Heart left ventricle (tissue), 16 donors: Measurements from ENCODE around the gene APBB1. TPM values are rescaled to one million over a fixed set of nuclear protein-coding genes. Genes with fewer than 3 reads are reported as not detected.

Experiments used
- ATAC-seq, 4 donors: fragments of 200-7000 bp; cut with Tn5 transposase; one replicate each; pipeline ENCODE4 v1.9.1; 2020 to 2022; ENCODE audit warnings: moderate library complexity in 4 of 4, mild to moderate bottlenecking in 3 of 4, moderate number of reproducible peaks in 1 of 4
- DNase-seq, 5 donors: peaks; one replicate each; pipeline ENCODE4 v3.0.0-alpha.2; 2020
- H3K27ac ChIP-seq, 12 donors: fragments of 200-600 bp; sonication (generic) in 4 of 12; one replicate each; pipeline versions ENCODE4 v1.5.0 to v1.8.0; 2016 to 2022; ENCODE audit warnings: mild to moderate bottlenecking in 2 of 12
- H3K27me3 ChIP-seq, 9 donors: fragments of 200-600 bp; sonication (generic) in 2 of 9; one replicate each; pipeline versions ENCODE4 v1.5.1 to v1.8.0; 2016 to 2022; ENCODE audit warnings: mild to moderate bottlenecking in 3 of 9
- H3K36me3 ChIP-seq, 9 donors: fragments of 200-600 bp; sonication (generic) in 2 of 9; one replicate each; pipeline versions ENCODE4 v1.5.0 to v1.8.0; 2018 to 2022; ENCODE audit warnings: mild to moderate bottlenecking in 2 of 9
- H3K4me1 ChIP-seq, 12 donors: fragments of 200-600 bp; sonication (generic) in 4 of 12; one replicate each; pipeline versions ENCODE4 v1.5.0 to v1.8.0; 2016 to 2022; ENCODE audit warnings: mild to moderate bottlenecking in 3 of 12
- H3K4me3 ChIP-seq, 12 donors: fragments of 200-600 bp; sonication (generic) in 4 of 12; one replicate each; pipeline versions ENCODE4 v1.5.0 to v1.8.0; 2017 to 2022; ENCODE audit warnings: mild to moderate bottlenecking in 9 of 12, moderate library complexity in 4 of 12
- H3K9me3 ChIP-seq, 12 donors: fragments of 200-600 bp; sonication (generic) in 4 of 12; one replicate each; pipeline versions ENCODE4 v1.5.0 to v1.8.0; 2016 to 2022; ENCODE audit warnings: mild to moderate bottlenecking in 1 of 12
- POLR2A ChIP-seq, 2 donors: fragments of 450-650 bp; IDR thresholded peaks; one replicate each; pipeline ENCODE4 v1.6.1; 2017; ENCODE audit warnings: antibody characterized with exemption in 2 of 2, mild to moderate bottlenecking in 2 of 2, moderate library complexity in 2 of 2
- WGBS, 4 donors: extraction: QIAGEN DNeasy Blood & Tissue Kit in 2 of 4; methylation state at CpG; one replicate each; pipeline versions ENCODE4 v1.1.5 to v1.1.7; 2013 to 2018; 5-methylcytosine and 5-hydroxymethylcytosine counted together
- intact Hi-C, 10 donors: fragments of 100-400 bp; cut with DNase I; formaldehyde crosslinking; loops; one replicate each; pipeline versions ENCODE4 v1.11.1 to v1.14.2; 2022
- polyA plus RNA-seq, 2 donors: library from polyadenylated mRNA; stranded (reverse); fragments of 200-250 nt; gene quantifications; one replicate each; pipeline ENCODE4 v1.2.3, GENCODE V29; 2013
- total RNA-seq, 9 donors: library from RNA; depleted of rRNA in 2 of 9; stranded (reverse); fragments of >200 nt in 2 of 9; fragmentation: NEBNext Ultra II Directional in 3 of 9; extraction: Animal tissue kit (Norgen Biotek cat#: 25700) in 3 of 9; gene quantifications; one replicate each; pipeline versions ENCODE4 v1.1.0 to v1.2.4, GENCODE V29; 2016 to 2023
- TF ChIP-seq, protein P1 (sequence below), 12 donors: fragments of 200-600 bp; sonication (generic) in 4 of 12; IDR thresholded peaks; one replicate each; pipeline versions ENCODE4 v1.5.0 to v1.8.0; 2018 to 2022; ENCODE audit warnings: antibody characterized with exemption in 12 of 12, mild to moderate bottlenecking in 5 of 12
- donor health status: ischemic (EF 13 %, LVEDD 7.1; RV severe dilation, severe dysfunction).
- donor health status: healthy with polysubstance abuse.
- donor health status: DM: no; HTN: yes; CAD: no.
- donor health status: DM: no; HTN: no; CAD: no.
- donor health status: ischemic (EF 25% LVEDD 6.9; RV normal size, moderate dysfunction).
- donor health status: ischemic (EF 25% LVEDD 5.7; RV mildly dilated, moderate dysfunction).
- donor health status: healthy.
- donor health status: DM: yes; HTN: yes; CAD: no.
- donor health status: ischemic (EF 35%, LVEDD 5.7; RV mildly dilated, moderate dysfunction).
- donor health status: nonischemic (EF 11% LVEDD 7.7; RV severe dilation, severe dysfunction).
- donor health status: DM: yes; HTN: yes; CAD: no.
- donor health status: PGD.
- donor health status: ischemic (EF 29% LVEDD 5.4; RV normal size, mild dysfunction).
- donor health status: nonischemic (EF 23%, LVEDD 6.1; RV moderate dilation, normal function).

Gene APBB1
- total and polyA plus RNA-seq, 11 donors: 50.3 to 103 (median 83.5) TPM

DNA sequence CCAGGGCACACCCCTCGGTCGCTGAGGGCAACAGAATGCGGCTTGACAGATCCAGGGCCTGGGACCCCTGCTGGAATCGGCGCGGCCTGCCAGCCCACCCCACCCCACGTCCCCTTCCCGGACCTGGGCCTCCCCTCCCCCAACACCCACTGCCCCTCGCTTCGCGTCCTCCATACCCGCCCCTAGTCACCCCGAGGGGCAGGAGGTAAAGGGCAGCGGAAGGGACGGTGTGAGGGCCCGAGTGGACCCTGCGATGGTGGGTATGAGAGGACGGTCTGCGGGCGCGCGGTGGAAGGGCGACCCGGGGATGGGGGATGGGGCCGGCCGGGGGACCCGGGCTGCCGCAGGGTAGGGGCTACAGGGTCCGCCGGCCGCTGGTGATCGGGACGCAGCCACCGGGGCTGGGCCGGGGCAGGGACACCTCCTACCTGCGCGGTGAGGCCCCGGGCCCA, 311 bp downstream of the APBB1 start:
- peaks cover 0 to 40% (median 14%) of the 10 kb centered on the region in 12 donors for H3K4me1 ChIP-seq
- peak; percentile 14 to 59 (median 40) for ATAC-seq
- intact Hi-C loops: loop anchor here in 5 of 10 donors (1.0 to 5.0 kb wide), 4 partner anchors 28 to 64 kb away; partner anchors contain the start of genes SMPD1 (in 4 of the 5), ARFIP2 (in 1 of the 5) and TIMM10B (in 1 of the 5)

DNA sequence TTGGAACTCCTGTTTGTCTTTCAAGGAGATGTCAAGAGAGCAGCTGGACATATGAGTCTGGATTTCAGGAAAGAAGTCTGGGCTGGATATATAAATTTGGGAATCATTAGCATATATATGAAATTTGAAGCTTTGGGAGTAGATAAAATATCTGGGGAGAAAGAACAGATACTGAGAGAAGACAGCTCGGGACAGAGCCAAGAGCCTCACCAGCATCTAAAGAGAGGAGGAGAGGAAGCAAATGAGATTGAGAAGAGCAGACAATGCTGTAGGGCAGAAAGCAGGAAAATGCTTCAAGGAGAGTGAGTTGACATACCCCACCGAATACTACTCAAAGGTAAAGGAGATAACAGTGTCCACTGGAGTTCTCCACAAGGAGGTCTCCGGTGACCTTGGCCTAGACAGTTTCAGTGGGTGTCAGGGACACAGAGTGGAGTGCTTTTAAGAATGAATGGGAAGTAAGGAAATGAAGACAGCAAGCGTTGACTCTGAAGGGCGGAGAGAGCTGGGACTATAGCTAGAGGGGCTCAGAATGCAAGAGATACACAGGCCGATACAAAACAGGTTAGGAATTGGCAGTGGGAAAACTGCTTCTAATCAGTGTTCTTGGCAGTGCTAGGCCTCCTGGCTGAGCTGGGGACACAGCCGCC, 862 bp downstream of the APBB1 start:
- Histone ChIP-seq H3K36me3 (no peaks in the 10 kb centered on the region), H3K4me1 (peaks cover 0 to 40% (median 14%) of the 10 kb centered on the region in 12 donors), H3K27ac (peak overlapping the region; percentile 89 to 99 (median 94)), H3K4me3 (peak overlapping the region; percentile 74 to 100 (median 94)), H3K9me3 (no peaks in the 10 kb centered on the region), H3K27me3 (peaks cover 0 to 7% (median 0%) of the 10 kb centered on the region in 9 donors)
- intact Hi-C loops: loop anchor here in 4 of 10 donors (2.0 to 5.0 kb wide), 3 partner anchors 27 to 64 kb away; partner anchors contain the start of genes SMPD1 (in 3 of the 4), ARFIP2 (in 1 of the 4) and TIMM10B (in 1 of the 4)
- peak in 3 of 4 donors; percentile 7 to 47 (median 23) for ATAC-seq
- TF ChIP-seq, protein P1, sequence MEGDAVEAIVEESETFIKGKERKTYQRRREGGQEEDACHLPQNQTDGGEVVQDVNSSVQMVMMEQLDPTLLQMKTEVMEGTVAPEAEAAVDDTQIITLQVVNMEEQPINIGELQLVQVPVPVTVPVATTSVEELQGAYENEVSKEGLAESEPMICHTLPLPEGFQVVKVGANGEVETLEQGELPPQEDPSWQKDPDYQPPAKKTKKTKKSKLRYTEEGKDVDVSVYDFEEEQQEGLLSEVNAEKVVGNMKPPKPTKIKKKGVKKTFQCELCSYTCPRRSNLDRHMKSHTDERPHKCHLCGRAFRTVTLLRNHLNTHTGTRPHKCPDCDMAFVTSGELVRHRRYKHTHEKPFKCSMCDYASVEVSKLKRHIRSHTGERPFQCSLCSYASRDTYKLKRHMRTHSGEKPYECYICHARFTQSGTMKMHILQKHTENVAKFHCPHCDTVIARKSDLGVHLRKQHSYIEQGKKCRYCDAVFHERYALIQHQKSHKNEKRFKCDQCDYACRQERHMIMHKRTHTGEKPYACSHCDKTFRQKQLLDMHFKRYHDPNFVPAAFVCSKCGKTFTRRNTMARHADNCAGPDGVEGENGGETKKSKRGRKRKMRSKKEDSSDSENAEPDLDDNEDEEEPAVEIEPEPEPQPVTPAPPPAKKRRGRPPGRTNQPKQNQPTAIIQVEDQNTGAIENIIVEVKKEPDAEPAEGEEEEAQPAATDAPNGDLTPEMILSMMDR (IDR thresholded peaks at IDR 0.05): no peak
- no peak for TF ChIP-seq POLR2A (IDR thresholded peaks at IDR 0.05)
- WGBS, 4 donors: 15 to 20% (median 16%) methylated on average over 7 of the region's 7 CpGs
- no peak for DNase-seq

More for the DNA sequence above, 311 bp downstream of the APBB1 start:
- peak overlapping the region; percentile 74 to 100 (median 94) for H3K4me3 ChIP-seq
- H3K9me3 ChIP-seq: no peaks in the 10 kb centered on the region
- TF ChIP-seq, protein P1 (IDR thresholded peaks at IDR 0.05): no peak
- TF ChIP-seq POLR2A (IDR thresholded peaks at IDR 0.05): no peak
- peaks cover 0 to 7% (median 0%) of the 10 kb centered on the region in 9 donors for H3K27me3 ChIP-seq
- no peaks in the 10 kb centered on the region for H3K36me3 ChIP-seq
- H3K27ac ChIP-seq: peak overlapping the region; percentile 89 to 99 (median 94)
- DNase-seq: peak in 4 of 5 donors; percentile 29 to 72 (median 50)
- 0 to 1% (median 0%) methylated on average over 7 to 38 of the region's 38 CpGs for WGBS, 4 donors

DNA sequence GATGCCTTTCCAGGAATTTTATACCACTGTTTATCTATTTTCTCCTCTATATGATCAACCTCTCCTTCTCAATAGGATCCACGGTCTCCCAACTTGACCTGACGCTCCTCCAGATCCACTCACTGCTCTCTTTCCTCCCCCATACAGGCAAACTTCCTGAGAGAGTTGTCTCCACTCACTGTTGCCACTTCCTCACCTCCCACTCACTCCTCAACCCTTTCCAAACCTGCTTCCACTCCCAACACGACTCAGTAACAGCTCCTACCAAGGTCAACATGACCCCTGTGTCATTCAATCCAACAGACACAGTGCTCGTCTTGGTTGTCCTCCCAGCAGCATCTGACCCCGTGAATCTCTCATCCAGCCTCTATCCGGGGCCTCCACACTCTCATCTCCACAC, 3.1 kb downstream of the APBB1 start:
- intact Hi-C loops: loop anchor here in 2 of 10 donors (5.0 kb wide), 2 partner anchors 33 to 67 kb away; partner anchors contain the start of genes ARFIP2 (in 1 of the 2) and TIMM10B (in 1 of the 2)
- WGBS, 4 donors: 62 to 73% (median 68%) methylated on average over 6 of the region's 6 CpGs
- DNase-seq (no peak), ATAC-seq (no peak)
- Histone ChIP-seq H3K27me3 (peaks cover 0 to 7% (median 0%) of the 10 kb centered on the region in 9 donors), H3K36me3 (peaks cover 0 to 7% (median 2%) of the 10 kb centered on the region in 9 donors), H3K9me3 (no peaks in the 10 kb centered on the region), H3K27ac (no peak overlapping the region), H3K4me3 (no peak overlapping the region), H3K4me1 (peaks cover 0 to 40% (median 14%) of the 10 kb centered on the region in 12 donors)
- no peak for TF ChIP-seq POLR2A (IDR thresholded peaks at IDR 0.05)
- TF ChIP-seq, protein P1 (IDR thresholded peaks at IDR 0.05): no peak

DNA sequence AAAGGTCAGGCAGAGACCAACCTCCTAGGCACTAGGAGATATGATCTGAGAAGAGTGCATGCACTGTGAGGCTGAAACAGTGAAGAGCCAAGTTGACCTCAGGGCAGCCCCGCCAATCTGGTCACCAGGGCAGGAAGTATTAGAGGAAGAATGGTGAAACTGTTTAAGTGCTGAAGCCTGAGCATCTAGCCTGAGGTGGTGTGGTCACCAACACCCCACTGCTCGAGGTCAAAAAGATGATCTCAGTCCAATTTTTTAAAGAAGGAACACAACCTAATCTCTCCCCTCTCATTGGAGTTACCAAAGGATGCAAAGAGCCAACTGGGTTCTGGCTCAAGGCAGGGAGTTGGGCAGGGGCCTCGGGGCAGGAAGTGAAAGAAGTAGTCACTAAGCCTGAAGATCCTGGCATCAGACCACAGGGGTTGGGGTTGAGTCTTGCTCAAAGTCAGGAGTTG, 4.0 kb downstream of the APBB1 start:
- peaks cover 0 to 16% (median 11%) of the 10 kb centered on the region in 9 donors for H3K36me3 ChIP-seq
- no peak overlapping the region for H3K27ac ChIP-seq
- H3K9me3 ChIP-seq: no peaks in the 10 kb centered on the region
- H3K27me3 ChIP-seq: peaks cover 0 to 3% (median 0%) of the 10 kb centered on the region in 9 donors
- DNase-seq (no peak), ATAC-seq (no peak)
- H3K4me3 ChIP-seq: no peak overlapping the region
- no peak for TF ChIP-seq POLR2A (IDR thresholded peaks at IDR 0.05)
- TF ChIP-seq, protein P1 (IDR thresholded peaks at IDR 0.05): no peak
- intact Hi-C loops: loop anchor here in 2 of 10 donors (5.0 kb wide), 2 partner anchors 33 to 67 kb away; partner anchors contain the start of genes ARFIP2 (in 1 of the 2) and TIMM10B (in 1 of the 2)
- WGBS, 4 donors: 67 to 83% (median 77%) methylated on average over 3 of the region's 3 CpGs
- peaks cover 0 to 37% (median 12%) of the 10 kb centered on the region in 12 donors for H3K4me1 ChIP-seq
